Medulla oblongata (tissue), 1 donor: ENCODE measurements around the gene HTT.
"Not testable (repeated sequence)": the region's sequence is repeated elsewhere in the genome, so short reads cannot be mapped to it uniquely, and the experiment has no call there.

Experiments used
- DNase-seq: peaks from one replicate; pipeline ENCODE4 v3.0.0-alpha.2; 2015; ENCODE audit errors: extremely low spot score

Gene HTT

DNA sequence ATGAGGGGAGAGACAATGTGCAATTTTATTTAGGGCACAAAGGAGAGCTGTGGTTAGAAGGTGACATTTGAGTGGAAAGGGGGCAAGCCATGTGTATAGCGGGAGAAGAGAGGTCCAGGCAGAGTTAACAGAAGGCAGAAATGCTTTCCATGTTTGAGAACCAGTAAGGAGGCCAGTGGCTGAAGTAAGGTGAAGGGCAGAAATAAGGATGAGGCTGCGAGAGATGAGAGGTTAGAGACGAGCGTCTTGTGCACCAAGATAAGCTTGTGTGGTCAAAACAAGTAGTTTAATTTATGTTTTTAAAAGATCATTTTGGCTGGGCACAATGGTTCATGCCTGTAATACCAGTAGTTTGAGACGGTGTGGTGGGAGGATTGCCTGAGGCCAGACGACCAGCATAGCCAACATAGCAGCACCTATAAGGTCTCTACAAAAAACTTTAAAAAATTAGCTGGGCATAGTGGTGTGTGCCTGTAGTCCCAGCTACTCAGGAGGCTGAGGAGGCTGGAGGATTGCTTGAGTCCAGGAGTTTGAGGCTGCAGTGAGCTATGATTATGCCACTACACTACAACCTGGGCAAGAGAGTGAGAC is 8.5 kb downstream of the HTT start:
- no peak for DNase-seq

DNA sequence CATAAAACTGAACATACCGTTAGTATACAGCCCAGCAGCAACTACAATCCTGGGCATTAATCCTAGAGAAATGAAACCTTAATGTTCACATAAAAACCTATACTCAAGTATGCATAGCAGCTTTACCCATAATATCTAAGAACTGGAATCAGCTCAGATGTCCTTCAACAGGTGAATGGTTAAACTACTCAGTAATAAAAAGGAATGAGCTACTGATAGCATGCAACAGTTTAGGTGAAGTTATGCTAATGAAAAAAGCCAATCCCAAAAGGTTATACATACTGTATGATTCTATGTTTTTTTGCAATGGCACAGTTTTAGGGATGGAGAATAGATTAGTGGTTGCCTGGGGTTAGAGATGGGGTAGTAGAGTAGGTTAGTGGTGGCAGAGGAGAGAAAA is 9.3 kb downstream of the HTT start:
- DNase-seq = no peak

DNA sequence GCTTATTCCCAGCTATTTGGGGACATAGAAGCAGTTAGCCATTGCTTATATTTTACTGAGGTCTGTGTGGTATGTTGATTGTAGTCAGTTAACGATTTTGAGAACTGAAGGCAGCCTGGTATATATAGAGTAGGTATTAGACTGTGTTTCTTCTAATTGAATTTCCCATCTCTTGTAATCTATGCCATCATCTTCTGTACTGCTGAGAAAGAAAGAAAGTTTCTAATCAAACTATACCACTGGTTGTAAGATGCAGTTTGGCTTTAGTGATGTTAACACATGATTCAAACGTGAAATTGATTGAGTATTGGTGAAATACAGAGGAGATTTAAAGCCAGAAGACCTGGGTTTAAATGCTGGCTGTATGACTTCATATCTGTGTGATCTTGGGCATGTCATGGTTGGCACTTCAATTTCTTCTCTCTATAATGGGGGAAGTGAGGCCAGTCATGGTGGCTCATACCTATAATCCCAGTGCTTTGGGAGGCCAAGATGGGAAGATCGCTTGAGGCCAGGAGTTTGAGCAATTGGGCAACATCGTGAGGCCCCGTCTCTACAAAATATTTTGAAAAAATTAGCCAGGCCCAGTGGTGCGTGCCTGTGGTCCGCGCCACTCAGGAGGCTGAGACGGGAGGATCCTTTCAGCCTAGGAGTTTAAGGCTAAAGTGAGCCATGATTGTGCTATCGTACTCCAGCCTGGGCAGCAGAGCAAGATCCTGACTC is 11.6 kb downstream of the HTT start:
- DNase-seq = no peak

DNA sequence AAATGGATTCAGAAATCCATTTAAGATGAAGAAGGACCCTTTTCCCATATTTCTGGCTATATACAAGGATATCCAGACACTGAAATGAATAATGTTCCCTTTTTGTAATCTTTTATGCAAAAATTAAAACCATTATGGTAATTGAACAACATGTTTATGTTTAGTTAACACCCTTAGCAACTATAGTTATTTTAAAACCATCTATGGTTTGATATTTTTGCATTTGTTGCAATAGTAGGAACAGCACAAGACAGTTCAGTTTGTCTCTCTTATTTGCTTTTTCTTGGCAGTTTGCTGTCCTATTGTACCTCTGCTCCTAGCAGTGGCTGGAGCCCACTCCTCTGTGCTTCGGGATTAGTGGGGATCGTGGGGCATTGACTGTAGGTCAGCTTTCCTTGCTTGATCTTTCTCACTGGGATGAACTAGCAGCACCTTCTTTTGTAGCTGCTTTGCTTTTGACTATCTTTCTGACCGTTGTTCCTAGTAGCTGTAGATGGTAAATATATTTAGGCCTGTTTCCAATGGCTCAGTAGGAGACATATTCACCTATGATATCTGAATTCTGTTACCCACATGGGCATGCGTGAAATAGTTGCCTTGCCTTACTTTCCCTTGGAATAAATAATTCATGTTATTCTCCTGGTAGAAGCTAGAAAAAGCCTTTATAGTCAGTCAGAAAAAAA is 12.8 kb downstream of the HTT start:
- no peak for DNase-seq

DNA sequence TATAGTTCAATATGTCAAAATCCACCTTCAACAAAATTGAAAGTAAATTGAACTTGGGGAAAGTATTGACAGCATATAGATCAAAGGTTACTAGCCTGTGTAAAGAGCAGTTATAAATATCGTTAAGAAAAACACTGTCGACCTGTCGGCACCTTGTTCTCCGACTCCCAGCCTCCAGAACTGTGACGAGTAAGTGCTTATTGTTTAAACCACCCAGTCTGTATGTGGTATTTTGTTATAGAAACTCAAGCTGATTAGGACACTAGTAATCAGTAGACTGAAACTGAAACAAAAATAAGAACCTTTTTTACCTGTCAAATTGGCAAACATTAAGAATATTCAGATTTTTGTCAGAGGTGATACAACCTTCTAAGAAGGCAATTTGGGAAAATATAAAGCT is 17.0 kb downstream of the HTT start:
- DNase-seq = no peak

DNA sequence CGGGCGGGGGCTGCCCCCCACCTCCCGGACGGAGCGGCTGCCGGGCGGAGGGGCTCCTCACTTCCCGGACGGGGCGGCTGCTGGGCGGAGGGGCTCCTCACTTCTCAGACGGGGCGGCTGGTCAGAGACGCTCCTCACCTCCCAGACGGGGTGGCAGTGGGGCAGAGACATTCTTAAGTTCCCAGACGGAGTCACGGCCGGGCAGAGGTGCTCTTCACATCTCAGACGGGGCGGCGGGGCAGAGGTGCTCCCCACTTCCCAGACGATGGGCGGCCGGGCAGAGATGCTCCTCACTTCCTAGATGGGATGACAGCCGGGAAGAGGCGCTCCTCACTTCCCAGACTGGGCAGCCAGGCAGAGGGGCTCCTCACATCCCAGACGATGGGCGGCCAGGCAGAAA is 20.2 kb downstream of the HTT start:
- not testable (repeated sequence) for DNase-seq

DNA sequence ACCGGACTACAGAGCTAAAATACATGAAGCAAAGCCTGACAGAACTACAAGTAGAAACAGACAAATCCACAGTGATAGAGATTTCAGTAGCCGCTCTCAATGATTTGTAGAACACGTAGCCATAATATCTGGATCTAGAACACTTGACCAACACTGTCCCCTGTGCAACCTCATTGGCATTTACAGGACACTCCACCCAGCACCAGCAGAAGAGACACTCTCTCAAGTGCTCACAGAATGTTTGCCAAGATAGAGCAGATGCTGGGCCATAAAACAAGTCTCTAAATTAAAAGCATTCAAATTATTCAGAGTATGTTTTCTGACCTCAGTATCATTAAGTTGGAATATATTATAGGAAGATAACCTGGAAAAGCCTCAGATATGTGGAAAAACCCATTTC is 21.7 kb downstream of the HTT start:
- DNase-seq = no peak

DNA sequence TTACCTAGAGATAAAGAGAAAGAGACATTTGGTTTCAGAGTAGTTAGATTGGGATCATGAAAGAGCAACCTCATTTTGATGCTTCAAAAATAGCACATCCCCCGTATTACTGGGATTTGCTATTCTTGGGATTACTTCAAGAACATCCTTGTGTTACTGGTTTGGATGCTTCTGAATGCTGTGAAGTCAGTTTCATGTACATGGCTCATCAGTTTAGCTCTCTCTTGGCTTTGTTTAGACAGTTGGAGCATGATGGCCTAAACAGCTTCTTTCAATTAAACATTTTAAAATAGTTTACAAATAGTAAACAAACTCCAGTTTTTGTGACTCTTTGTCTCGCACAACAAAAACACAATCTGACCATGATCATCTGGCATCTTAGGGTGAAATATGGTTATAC is 23.9 kb downstream of the HTT start:
- peak; percentile 46 for DNase-seq

DNA sequence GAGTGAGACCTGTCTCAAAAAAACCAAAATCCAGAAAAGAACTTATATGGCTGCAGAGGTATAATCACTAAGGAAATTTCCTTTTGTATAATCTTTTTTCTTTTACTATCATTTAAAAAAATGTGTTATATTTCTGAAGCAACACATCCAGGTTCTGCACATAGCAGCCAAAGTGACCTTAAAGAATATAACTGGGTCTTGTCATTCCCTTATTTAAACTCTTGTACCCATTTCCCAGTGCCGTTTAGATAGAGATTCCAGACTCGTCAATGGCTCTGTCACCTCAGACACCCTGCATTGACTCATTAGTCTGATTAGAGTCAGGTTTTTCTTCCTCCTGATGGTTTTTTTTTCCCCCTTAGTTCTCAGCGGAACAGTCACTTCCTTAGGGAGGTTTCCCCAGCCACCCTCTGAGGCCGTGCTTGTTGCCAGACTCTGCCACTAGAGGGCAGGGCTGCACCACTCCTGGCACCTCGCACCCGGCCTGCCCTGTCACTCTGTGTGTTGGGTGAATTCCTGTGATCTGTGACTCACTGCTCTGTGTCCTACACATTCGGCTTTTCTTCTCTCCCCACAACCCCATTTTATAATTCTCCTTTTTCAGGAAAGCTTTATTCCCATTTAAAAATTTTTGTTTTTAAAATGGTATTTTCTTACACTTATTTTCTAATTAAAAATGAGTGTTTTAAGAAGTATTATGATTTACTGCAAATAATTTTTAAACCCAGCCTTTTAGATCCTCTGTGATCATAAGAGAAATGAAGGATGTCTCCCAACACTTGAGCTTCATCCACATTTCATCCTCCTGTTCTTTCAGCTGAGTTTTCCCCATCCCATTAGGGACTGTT is 32.1 kb downstream of the HTT start:
- peak; percentile 91 for DNase-seq

DNA sequence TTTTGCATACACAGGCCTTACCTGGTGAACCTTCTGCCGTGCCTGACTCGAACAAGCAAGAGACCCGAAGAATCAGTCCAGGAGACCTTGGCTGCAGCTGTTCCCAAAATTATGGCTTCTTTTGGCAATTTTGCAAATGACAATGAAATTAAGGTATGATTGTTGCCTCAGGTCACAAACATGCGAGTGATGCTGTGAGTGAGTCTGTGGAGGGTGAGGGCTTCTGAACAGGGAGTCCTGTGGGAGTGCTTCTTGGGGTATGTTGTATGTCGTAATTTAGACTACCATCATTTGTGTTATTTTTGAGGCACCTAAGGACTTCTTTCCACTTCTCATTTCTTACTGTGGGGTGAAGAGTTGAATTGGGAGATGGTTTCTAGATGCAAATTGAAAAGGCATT is 32.8 kb downstream of the HTT start:
- no peak for DNase-seq

DNA sequence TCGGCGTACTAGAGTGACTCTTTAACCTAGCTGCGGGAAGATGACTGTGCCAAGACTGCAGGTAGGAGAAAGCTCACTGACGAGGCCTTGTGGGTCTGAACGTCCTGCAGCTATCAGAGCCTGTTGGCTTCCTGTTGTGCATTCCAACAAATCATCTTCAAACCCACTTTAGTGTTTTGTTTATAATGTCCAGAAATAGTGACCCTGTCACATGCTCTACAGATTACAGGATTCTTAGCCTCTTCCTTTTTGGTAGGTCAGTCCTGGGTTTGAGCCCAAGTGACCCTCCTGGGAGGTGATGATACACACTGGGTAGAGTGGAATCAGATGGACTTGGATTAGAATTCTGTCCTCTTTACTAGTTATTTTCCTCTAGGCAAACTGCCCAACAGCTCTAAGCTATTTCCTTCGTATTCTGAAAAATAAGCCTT is 33.2 kb downstream of the HTT start:
- no peak for DNase-seq

DNA sequence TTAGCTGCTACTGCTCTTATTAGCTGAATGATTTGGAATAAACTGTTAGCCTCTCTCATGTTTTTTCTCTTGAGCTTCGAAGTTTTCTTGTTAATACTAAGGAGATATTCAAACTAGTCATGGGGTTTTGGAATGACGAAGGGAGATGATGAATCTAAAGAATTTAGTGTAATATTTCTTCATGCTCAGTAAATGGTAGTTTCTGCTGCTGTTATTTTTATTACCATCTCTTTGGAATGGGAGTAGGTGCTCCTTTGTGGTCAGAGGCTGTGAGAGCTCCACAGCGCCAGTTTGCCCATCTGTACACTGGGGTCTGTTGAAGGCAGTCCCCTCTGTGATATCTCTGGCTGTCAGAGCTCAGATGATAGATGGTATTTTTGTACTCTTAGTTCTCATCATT is 33.7 kb downstream of the HTT start:
- no peak for DNase-seq

DNA sequence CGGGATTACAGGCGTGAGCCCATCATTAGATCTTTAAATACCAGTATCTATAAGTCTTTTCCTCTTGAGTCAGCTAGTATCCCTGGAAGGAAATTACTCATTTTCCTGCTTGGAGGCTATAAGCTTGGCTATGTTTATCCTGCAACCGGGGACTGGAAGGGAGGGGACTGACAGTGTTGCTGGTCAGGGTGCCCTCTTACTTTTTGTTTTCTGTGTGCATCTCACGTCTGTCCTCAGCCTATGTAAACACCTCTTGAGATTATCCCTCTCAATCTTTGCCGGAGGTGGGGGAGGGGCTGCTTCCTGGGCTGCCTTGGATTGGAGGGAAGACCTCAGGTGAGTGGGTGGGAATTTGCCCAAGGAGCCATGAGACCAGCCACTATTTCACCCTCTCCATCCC is 37.0 kb downstream of the HTT start:
- no peak for DNase-seq

DNA sequence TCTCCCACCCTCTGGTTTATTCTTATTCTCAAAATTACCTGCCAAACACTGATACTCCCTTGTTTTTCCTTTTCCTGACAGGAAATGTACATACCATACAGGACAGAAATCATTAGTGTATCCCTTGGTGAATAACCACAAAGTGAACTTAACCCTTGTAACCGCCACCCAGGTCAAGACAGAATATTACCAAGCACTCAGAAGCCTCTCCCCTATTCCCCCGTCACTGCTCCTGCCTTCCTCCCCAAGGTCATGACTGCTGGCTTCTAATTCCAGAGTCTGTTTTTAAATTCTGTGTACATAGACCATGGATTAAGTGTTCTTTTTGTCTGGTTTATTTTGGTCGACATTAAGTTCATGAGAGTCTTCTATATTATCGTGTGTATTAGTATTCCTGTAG is 37.7 kb downstream of the HTT start:
- no peak for DNase-seq

DNA sequence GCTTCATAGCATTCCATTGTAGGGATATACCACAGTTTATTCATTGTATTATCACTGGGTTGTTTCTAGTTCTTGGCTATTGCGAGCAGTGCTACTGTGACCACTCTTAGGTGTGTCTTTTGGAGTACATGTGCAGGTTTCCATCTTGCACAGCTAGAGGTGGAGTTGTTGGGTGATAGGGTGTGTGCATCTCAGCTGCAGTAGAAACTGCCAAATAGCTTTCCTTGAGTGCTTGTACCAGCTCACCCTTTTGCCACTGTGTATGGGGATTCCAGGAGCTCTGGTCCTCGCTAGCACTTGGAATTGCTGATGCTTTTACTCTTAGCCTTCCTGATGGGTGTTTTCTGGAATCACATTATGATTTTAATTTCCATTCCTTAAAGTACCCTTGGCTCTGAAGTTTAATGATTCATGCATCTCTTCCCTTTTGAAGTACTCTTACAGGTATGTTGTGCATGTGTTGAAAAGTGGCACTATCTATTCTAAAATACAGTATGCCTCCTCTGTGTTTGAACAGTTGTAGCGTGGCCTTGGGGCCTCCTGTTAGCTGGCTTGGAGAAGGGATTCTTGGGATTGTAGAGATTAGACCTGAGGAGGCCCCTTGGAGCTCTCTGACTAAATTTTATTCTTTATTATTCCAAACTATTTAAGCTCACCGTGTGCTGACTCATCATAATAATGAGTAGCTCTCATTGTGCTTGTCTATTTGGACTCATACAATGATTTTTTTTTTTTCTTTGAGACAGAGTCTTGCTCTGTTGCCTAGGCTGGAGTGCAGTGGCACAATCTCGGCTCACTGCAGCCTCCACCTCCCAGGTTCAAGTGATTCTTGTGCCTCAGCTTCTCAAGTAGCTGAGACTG is 38.4 kb downstream of the HTT start:
- DNase-seq = no peak

DNA sequence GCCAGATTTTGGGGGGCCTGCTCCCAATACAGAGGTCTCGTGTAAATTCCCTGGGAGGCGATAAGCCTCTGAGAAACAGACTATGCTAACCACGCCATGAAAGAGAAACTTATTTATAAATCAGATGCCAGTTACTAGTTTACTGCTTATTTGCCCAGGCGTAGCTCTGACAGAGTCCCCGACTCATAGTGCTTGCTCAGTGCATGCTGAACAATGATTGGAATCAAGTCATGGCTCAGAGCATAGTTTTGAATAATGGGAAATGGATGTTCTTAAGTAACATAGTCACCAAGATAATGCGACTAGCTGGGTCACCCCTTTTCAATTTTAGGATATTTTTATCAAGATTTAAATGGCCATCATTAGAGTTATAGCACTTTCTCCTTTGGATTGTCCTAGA is 39.9 kb downstream of the HTT start:
- DNase-seq = no peak

DNA sequence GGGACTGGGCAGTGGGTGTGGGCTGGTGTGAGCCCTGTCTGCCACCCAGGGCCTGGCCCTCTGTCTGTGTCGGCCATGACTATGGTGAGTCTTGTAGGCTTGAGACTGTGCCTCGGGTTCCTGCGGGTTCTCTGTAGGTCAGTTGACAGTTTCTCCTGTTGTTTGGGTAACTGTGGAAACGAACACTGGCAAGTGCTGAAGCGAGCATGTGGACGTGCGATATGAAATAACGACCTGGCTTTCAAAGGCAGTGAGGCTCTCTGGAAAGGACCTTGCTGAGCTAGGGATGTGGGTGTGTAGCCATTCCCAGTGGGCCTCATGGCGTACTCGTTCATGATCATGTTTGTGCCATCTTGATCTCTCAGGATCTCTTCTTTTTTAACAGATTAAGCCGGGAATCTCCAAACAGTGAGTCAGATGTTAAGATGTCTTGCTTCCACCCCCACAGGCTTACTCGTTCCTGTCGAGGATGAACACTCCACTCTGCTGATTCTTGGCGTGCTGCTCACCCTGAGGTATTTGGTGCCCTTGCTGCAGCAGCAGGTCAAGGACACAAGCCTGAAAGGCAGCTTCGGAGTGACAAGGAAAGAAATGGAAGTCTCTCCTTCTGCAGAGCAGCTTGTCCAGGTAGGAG is 41.3 kb downstream of the HTT start:
- no peak for DNase-seq

DNA sequence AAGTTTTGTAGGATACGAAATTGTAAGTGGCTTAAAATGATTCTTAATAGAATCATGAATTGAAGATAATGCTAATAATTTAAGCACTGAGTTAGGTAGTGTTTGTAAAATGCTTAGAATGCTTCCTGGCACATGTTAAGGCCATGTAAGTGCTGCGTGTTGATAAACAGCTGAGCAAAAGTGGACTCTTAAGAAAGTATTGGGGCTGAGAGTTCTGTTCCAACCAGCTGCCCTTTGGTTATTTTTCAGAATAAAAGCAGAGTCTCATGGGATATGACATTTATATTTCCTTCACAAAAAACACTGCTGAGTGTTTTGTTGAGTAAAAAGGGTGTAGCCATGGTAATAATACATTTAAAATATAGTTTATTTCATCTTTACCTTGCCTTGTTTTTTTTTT is 42.5 kb downstream of the HTT start:
- DNase-seq = no peak

DNA sequence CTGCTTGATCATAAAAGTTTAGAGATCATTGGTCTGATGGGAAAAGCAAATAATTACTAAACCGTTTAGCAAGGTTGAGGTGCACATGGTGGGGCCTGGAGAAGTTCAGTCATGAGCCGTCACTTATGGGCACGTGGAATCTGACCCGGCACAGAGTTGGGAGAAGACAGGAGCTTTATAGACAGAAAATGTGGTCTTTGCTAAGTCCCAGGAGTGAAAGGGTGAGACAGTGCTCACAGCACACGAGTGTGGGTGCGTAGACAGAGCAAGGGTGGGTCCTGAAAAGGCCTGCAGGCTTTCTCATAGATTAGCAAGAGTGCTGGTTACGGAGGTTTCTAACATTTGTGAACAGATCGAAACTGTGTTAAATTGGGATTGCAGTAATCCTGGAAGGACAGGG is 43.8 kb downstream of the HTT start:
- no peak for DNase-seq

DNA sequence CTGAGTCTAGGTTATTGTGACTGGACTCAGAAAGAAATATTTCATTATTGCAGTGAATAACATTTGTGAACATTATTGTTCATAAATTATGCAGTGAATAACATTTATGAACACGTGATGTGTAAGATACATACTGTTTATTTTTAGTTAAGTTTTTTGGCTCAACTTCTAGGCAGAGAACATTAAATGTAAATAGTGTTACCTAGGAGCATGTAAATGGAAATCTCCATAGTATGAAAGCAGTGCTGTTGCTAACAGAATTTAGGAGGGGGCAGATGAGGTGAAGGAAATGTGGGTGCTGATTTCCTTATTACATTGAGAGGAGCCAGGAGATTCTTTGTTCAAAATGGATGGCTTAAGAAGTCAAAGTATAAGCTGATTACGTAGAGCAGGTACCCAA is 45.0 kb downstream of the HTT start:
- no peak for DNase-seq

DNA sequence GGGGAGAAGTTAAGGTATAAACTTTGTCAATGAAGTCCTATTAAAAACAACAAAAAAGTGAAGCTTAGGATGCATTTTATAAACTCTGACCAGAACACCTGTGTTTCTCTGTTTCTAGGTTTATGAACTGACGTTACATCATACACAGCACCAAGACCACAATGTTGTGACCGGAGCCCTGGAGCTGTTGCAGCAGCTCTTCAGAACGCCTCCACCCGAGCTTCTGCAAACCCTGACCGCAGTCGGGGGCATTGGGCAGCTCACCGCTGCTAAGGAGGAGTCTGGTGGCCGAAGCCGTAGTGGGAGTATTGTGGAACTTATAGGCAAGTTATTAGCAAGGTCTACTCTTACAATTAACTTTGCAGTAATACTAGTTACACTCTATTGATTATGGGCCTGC is 46.6 kb downstream of the HTT start:
- DNase-seq = no peak
